HS-5 (cell line): ENCODE measurements around the gene EFNB1.
"Not testable (repeated sequence)": the region's sequence is repeated elsewhere in the genome, so short reads cannot be mapped to it uniquely, and the experiment has no call there.

Source experiments
- DNase-seq: peaks from one replicate; pipeline ENCODE4 v3.0.0-alpha.2; 2012; ENCODE audit warnings: low read depth

The EFNB1 gene

GRCh38 chrX:68828740-68829581 lies at the start of gene EFNB1:
Gene EFNB1, plus strand, starts transcription at chrX:68829021. Its CDS starts 756 bp downstream, at chrX:68829777.
- peak; percentile 61 for DNase-seq

GRCh38 chrX:68781295-68781694 lies 47.5 kb upstream of the EFNB1 start:
- not testable (repeated sequence) for DNase-seq

GRCh38 chrX:68784816-68785215 lies 44.0 kb upstream of the EFNB1 start:
- DNase-seq, result no peak

- DNase-seq, result not testable (repeated sequence)
Measured at GRCh38 chrX:68786581-68786980, 42.2 kb upstream of the EFNB1 start.

- no peak for DNase-seq
Measured at GRCh38 chrX:68789966-68790365, 38.9 kb upstream of the EFNB1 start.

- DNase-seq, result no peak
Measured at GRCh38 chrX:68792083-68792482, 36.7 kb upstream of the EFNB1 start.

- DNase-seq, result no peak
Measured at GRCh38 chrX:68794461-68794860, 34.4 kb upstream of the EFNB1 start.

GRCh38 chrX:68795741-68796140 lies 33.1 kb upstream of the EFNB1 start:
- no peak for DNase-seq

- not testable (repeated sequence) for DNase-seq
Measured at GRCh38 chrX:68798400-68798799, 30.4 kb upstream of the EFNB1 start.

GRCh38 chrX:68801737-68802290 lies 27.0 kb upstream of the EFNB1 start:
- no peak for DNase-seq

- no peak for DNase-seq
Measured at GRCh38 chrX:68807818-68808217, 21.0 kb upstream of the EFNB1 start.

- no peak for DNase-seq
Measured at GRCh38 chrX:68808686-68809357, 20.0 kb upstream of the EFNB1 start.

GRCh38 chrX:68820476-68821110 lies 8.2 kb upstream of the EFNB1 start:
- no peak for DNase-seq

- no peak for DNase-seq
Measured at GRCh38 chrX:68821616-68822015, 7.2 kb upstream of the EFNB1 start.

- DNase-seq, result no peak
Measured at GRCh38 chrX:68822641-68823410, 6.0 kb upstream of the EFNB1 start.

- no peak for DNase-seq
Measured at GRCh38 chrX:68823413-68824151, 5.2 kb upstream of the EFNB1 start.

GRCh38 chrX:68824152-68824433 lies 4.7 kb upstream of the EFNB1 start:
- DNase-seq, result no peak

GRCh38 chrX:68824565-68825125 lies 4.2 kb upstream of the EFNB1 start:
- DNase-seq, result no peak

GRCh38 chrX:68826113-68826980 lies 2.5 kb upstream of the EFNB1 start:
- DNase-seq, result no peak

- no peak for DNase-seq
Measured at GRCh38 chrX:68827256-68827655, 1.6 kb upstream of the EFNB1 start.
